Bronchial epithelial cell (primary cell): ENCODE data around the gene FKRP. TPM values are rescaled to one million over a fixed set of nuclear protein-coding genes. Genes with fewer than 3 reads are reported as not detected.
"Not testable (repeated sequence)": the region's sequence is repeated elsewhere in the genome, so short reads cannot be mapped to it uniquely, and the experiment has no call there.

Experiments
- DNase-seq: peaks from one replicate; pipeline ENCODE4 v3.0.0-alpha.2; 2010; ENCODE audit warnings: low read depth
- FAIRE-seq: peaks from 2 replicates; lab custom pipeline; 2011; peaks lifted over from hg19 to GRCh38; lab: Jason Lieb, UNC
- H3K27me3 ChIP-seq: 2 replicates; pipeline ENCODE4 v1.5.1; 2011; ENCODE audit warnings: low read length; ENCODE audit not compliant: control insufficient read depth, insufficient read depth
- H3K36me3 ChIP-seq: 2 replicates; pipeline ENCODE4 v1.5.1; 2011; ENCODE audit warnings: low read length; ENCODE audit not compliant: control insufficient read depth, insufficient read depth
- H3K4me3 ChIP-seq: 2 replicates; pipeline ENCODE4 v1.5.1; 2011; ENCODE audit warnings: mild to moderate bottlenecking, low read depth, low read length, control low read depth
- total RNA-seq: library from RNA; depleted of rRNA; stranded (reverse); fragments of >200 nt; gene quantifications from 2 replicates; pipeline ENCODE4 v1.2.1, GENCODE V29; 2014
- TF ChIP-seq, protein P1 (sequence below): IDR thresholded peaks from 2 replicates; pipeline ENCODE4 v1.5.1; 2011; ENCODE audit warnings: mild to moderate bottlenecking, moderate library complexity, low read length, control low read depth, inconsistent platforms; ENCODE audit not compliant: insufficient read depth, severe bottlenecking

The FKRP gene
- total RNA-seq, 1 donor from 2014 or later = 5.8 TPM

DNA sequence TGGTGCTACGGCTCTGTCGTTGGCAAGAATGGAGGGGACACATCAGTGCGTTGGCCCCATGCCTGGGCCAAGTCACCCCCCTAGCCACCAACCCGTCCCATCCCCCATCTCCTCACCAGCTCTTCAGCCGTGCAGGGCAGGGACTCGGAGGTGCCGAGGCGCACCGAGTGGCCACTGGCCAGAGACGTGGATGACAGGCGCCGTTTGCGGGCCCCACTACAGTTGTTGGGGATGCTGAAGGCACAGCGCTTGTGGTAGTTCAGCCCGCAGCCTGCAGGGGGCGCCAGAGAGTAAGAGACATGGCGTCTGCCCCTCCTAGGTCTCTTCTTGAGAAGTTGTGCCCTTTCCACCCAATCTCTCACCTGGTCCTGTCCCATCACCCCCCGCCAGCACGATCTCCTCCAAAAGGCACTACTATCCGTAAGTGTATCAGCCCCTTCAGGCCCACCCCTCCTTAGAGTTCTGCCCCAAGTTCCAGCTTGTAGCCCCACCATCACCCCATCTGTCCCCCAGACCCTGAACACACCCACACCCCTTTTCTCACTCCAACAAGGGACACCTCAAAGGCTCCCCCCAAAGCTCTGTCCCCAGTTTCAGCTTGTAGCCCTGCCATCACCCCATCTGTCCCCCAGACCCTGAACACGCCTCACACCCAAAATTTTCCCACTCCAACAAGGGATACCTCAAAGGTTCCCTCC is 41.3 kb upstream of the FKRP start:
- FAIRE-seq (no peak), DNase-seq (peak; percentile 24)
- Histone ChIP-seq H3K27me3 (no peaks in the 10 kb centered on the region), H3K36me3 (peaks cover 21% of the 10 kb centered on the region), H3K4me3 (no peak overlapping the region)
- TF ChIP-seq, protein P1, sequence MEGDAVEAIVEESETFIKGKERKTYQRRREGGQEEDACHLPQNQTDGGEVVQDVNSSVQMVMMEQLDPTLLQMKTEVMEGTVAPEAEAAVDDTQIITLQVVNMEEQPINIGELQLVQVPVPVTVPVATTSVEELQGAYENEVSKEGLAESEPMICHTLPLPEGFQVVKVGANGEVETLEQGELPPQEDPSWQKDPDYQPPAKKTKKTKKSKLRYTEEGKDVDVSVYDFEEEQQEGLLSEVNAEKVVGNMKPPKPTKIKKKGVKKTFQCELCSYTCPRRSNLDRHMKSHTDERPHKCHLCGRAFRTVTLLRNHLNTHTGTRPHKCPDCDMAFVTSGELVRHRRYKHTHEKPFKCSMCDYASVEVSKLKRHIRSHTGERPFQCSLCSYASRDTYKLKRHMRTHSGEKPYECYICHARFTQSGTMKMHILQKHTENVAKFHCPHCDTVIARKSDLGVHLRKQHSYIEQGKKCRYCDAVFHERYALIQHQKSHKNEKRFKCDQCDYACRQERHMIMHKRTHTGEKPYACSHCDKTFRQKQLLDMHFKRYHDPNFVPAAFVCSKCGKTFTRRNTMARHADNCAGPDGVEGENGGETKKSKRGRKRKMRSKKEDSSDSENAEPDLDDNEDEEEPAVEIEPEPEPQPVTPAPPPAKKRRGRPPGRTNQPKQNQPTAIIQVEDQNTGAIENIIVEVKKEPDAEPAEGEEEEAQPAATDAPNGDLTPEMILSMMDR = peak; percentile 99

DNA sequence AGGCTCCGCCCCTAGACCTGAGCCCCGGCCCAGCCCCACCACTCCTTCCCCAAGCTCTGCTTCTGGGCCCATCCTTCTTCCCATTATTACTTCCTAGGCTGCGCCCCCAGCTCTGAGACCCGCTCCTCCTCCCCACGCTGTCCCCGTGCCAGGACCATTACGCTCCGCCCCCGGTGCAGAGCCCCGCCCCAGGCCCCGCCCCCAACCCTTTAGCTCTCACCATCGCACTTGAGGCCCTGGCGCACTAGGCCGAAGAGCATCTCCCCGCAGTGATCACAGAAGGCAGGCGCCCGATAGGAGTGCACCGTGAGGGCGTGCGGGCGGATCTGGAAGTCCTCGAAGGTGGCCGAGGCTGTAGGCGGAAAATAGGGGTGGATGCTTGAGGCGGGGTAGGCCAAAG is 35.2 kb upstream of the FKRP start:
- peaks cover 4% of the 10 kb centered on the region for H3K36me3 ChIP-seq
- FAIRE-seq (no peak), DNase-seq (no peak)

DNA sequence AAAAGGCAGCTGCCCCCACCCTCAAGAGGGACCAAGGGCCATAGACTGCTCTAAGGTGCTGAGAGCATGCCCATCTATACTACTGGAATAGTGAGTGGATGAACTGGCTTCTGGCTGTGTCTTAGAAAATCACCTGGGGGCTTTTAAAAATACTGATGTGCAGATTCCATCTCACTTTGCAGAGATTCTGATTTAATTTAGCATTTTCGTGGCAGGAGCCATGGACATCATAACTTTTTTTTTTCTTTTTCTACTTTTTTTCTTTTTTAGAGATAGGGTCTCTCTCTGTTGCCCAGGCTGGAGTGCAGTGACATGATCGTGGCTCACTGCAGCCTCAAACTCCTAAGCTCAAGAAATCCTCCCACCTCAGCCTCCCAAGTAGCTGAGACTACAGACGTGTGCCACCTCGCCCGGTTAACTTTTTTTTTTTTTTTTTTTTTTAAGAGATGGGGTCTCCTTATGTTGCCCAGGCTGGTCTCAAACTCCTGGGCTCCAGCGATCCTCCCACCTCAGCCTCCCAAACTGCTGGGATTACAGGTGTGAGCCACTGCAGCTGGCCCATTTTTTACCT is 33.0 kb upstream of the FKRP start:
- not testable (repeated sequence) for H3K36me3 ChIP-seq, FAIRE-seq, H3K4me3 ChIP-seq, H3K27me3 ChIP-seq, DNase-seq

More for the DNA sequence above, 35.2 kb upstream of the FKRP start:
- Histone ChIP-seq H3K4me3 (no peak overlapping the region), H3K27me3 (no peaks in the 10 kb centered on the region)
- TF ChIP-seq, protein P1 = no peak

DNA sequence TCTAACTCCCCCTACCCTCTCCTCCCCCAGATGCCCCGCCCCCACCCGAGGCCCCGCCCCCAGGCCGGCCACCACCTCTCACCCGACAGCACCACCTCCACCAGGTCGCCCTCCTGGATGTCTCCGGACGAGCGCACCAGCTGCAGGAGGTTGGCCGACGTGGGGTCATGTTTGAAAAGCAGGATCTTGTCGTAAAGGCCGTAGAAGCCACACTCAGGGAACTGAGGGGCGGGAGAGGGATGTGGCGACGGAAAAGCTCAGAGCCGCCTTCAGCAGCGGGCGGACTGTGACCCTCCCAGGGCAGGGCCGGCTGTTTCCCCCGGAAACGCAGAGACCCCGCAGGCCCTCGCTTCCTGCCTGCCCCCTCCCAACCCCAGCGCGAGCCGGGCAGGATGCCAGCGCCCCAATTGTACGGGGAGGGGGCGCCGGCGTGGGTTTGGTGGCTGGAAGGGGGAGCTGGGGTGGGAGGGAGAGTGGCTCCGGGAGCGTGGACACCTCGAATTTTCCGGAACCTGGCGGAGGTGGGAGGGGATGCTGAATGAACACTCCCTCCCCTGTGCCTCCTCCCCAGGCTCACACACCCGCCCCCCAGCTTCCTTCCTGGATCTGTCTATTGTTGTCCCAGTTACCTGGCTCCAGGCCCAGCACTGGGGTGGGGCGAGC is 31.9 kb upstream of the FKRP start:
- DNase-seq (peak; percentile 79), FAIRE-seq (no peak)
- Histone ChIP-seq H3K4me3 (peak overlapping the region; percentile 83), H3K36me3 (peaks cover 4% of the 10 kb centered on the region), H3K27me3 (no peaks in the 10 kb centered on the region)
- TF ChIP-seq, protein P1 = no peak

DNA sequence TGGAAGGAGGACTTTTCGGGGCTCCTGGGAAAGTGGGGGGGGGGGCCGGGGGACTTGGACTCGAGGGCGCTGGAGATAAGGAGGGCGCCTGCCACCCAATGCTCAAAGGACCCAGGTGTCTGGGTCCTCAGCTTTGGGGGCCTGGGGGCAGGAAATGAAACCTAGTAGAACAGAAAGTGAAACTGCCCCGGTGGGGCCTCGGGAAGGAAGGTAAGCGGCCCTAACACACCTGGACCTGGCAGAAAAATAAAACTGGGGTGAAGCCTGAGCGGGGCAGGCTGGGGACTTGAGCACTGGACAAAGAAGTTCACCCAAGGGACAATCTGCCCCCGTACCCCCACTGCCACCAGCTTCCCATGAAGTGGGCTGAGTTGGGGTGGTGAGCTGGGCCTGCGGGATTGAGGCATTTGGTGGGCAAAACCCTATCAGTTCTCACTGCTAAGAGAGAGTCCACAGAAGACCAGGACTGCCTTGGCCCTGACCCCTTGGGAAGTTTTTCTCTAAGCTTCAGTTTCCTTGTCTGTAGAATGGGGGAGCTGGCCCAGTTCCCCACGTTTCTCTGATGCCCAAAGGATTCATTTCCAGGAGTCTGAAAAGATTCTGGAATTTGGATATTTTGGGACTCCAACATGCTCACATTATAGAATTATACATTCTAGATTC is 31.3 kb upstream of the FKRP start:
- no peak for DNase-seq
- TF ChIP-seq, protein P1 = no peak
- Histone ChIP-seq H3K4me3 (peak overlapping the region; percentile 83), H3K36me3 (peaks cover 4% of the 10 kb centered on the region), H3K27me3 (no peaks in the 10 kb centered on the region)
- no peak for FAIRE-seq

DNA sequence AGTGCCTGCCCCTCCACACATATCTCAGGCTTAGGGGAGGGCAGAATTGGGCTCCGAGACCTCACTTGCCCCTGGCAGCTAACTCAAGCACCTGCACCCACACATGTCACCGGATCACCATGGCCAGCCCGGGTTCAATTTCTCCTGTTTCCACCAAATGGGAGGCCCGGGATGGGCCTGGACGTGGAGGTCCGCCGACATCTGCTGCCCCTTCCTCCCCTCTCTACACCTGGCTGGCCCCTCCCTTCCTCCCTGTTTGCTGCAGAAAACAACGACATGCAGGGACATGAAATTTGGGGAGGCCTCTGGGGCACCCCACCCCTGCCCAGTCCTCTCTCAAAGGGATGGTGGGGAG is 30.3 kb upstream of the FKRP start:
- no peaks in the 10 kb centered on the region for H3K27me3 ChIP-seq
- DNase-seq = no peak
- TF ChIP-seq, protein P1 = no peak
- peaks cover 7% of the 10 kb centered on the region for H3K36me3 ChIP-seq
- FAIRE-seq = no peak
- peak overlapping the region; percentile 83 for H3K4me3 ChIP-seq
